HepG2 (cell line): Measurements from ENCODE around the gene NOTUM. TPM values are rescaled to one million over a fixed set of nuclear protein-coding genes. Genes with fewer than 3 reads are reported as not detected.

ENCODE experiments used
- FOXA1 ChIP-seq, 2 experiments: fragments of 450-650 bp in 1 of 2; sonication (generic) in 1 of 2; formaldehyde crosslinking in 1 of 2; IDR thresholded peaks; 2 replicates each; pipeline versions ENCODE4 v1.4.0 to v1.6.1; 2016 to 2020; ENCODE audit warnings: missing genetic modification reagents in 1 of 2
- GPN1 ChIP-seq: sonication (generic); formaldehyde crosslinking; IDR thresholded peaks from 2 replicates; pipeline ENCODE4 v1.5.1; 2020; ENCODE audit warnings: missing genetic modification reagents, borderline replicate concordance
- HNRNPK ChIP-seq: fragments of 200-400 bp; formaldehyde crosslinking; IDR thresholded peaks from 2 replicates; pipeline ENCODE4 v1.6.1; 2018; ENCODE audit warnings: low read length, low read depth, moderate library complexity, mild to moderate bottlenecking; ENCODE audit not compliant: poor library complexity, severe bottlenecking
- HOXD1 ChIP-seq: sonication (generic); formaldehyde crosslinking; IDR thresholded peaks from 2 replicates; pipeline ENCODE4 v1.5.0; 2020; ENCODE audit warnings: missing genetic modification reagents
- LBX2 ChIP-seq: sonication (generic); formaldehyde crosslinking; IDR thresholded peaks from 2 replicates; pipeline ENCODE4 v1.5.0; 2020; ENCODE audit warnings: missing genetic modification reagents, mild to moderate bottlenecking, borderline replicate concordance
- MEF2D ChIP-seq: sonication (generic); formaldehyde crosslinking; IDR thresholded peaks from 2 replicates; pipeline ENCODE4 v1.5.1; 2020; ENCODE audit warnings: mild to moderate bottlenecking, missing genetic modification reagents
- NFATC3 ChIP-seq: sonication (generic); formaldehyde crosslinking; IDR thresholded peaks from 2 replicates; pipeline ENCODE4 v1.5.1; 2020; ENCODE audit warnings: mild to moderate bottlenecking, missing genetic modification reagents
- NR2F1 ChIP-seq, 2 experiments: fragments of 450-650 bp in 1 of 2; formaldehyde crosslinking in 1 of 2; IDR thresholded peaks; 2 replicates each; pipeline versions ENCODE4 v1.5.0 to v1.6.1; 2016 to 2020; ENCODE audit warnings: mild to moderate bottlenecking in 1 of 2, missing compliant biosample characterization in 1 of 2, missing genetic modification reagents in 1 of 2, moderate library complexity in 1 of 2
- POGZ ChIP-seq: sonication (generic); formaldehyde crosslinking; IDR thresholded peaks from 2 replicates; pipeline ENCODE4 v1.4.0; 2020; ENCODE audit warnings: mild to moderate bottlenecking, missing genetic modification reagents
- SIN3A ChIP-seq: IDR thresholded peaks from 2 replicates; pipeline ENCODE4 v1.6.1; 2011; ENCODE audit warnings: low read depth, mild to moderate bottlenecking, control low read depth, low read length, borderline replicate concordance
- SRSF1 ChIP-seq: fragments of 200-400 bp; formaldehyde crosslinking; optimal IDR thresholded peaks from 2 replicates; pipeline ENCODE3; 2017; ENCODE audit warnings: mild to moderate bottlenecking, low read depth, low read length, moderate library complexity
- ZBTB10 ChIP-seq: sonication (generic); formaldehyde crosslinking; IDR thresholded peaks from 2 replicates; pipeline ENCODE4 v1.4.0; 2020; ENCODE audit warnings: missing genetic modification reagents, borderline replicate concordance
- ZNF142 ChIP-seq: sonication (generic); formaldehyde crosslinking; IDR thresholded peaks from 2 replicates; pipeline ENCODE4 v1.4.0; 2020; ENCODE audit warnings: missing genetic modification reagents
- ZNF224 ChIP-seq: sonication (generic); formaldehyde crosslinking; IDR thresholded peaks from 2 replicates; pipeline ENCODE4 v1.5.0; 2020; ENCODE audit warnings: mild to moderate bottlenecking, missing genetic modification reagents
- ZNF260 ChIP-seq: sonication (generic); formaldehyde crosslinking; IDR thresholded peaks from 2 replicates; pipeline ENCODE4 v1.4.0; 2020; ENCODE audit warnings: missing genetic modification reagents, low read depth, mild to moderate bottlenecking, borderline replicate concordance
- ZNF446 ChIP-seq: sonication (generic); formaldehyde crosslinking; IDR thresholded peaks from 2 replicates; pipeline ENCODE4 v1.5.0; 2020; ENCODE audit warnings: mild to moderate bottlenecking, missing genetic modification reagents
- ZNF451 ChIP-seq: sonication (generic); formaldehyde crosslinking; IDR thresholded peaks from 2 replicates; pipeline ENCODE4 v1.5.0; 2020; ENCODE audit warnings: mild to moderate bottlenecking, missing genetic modification reagents
- ZNF460 ChIP-seq: sonication (generic); formaldehyde crosslinking; IDR thresholded peaks from 2 replicates; pipeline ENCODE4 v1.5.1; 2020; ENCODE audit warnings: missing genetic modification reagents, mild to moderate bottlenecking, borderline replicate concordance
- ZNF496 ChIP-seq: sonication (generic); formaldehyde crosslinking; IDR thresholded peaks from 2 replicates; pipeline ENCODE4 v1.8.1; 2023; ENCODE audit warnings: mild to moderate bottlenecking, moderate library complexity, missing genetic modification reagents; ENCODE audit not compliant: insufficient replicate concordance
- polyA plus RNA-seq, 8 experiments: library from polyadenylated mRNA; depleted of rRNA in 3 of 8; stranded (reverse) in 7 of 8; unstranded in 1 of 8; fragments of >200 nt; fragmentation: Illumina TruSeq in 4 of 8; extraction: Trizol in 4 of 8; gene quantifications; 2 replicates each; pipeline versions ENCODE4 v1.2.1 to v1.2.3, GENCODE V29; 2011 to 2016; ENCODE audit warnings: low read depth in 4 of 8, missing spikeins in 1 of 8, mixed read lengths in 1 of 8; ENCODE audit not compliant: insufficient read depth in 1 of 8
- total RNA-seq, 5 experiments: library from RNA; depleted of rRNA; stranded (reverse); fragments of >200 nt; fragmentation: Illumina TruSeq; extraction: Trizol; gene quantifications; 2 replicates each; pipeline ENCODE4 v1.2.3, GENCODE V29; 2016; ENCODE audit warnings: low read depth in 1 of 5

The NOTUM gene
- total and polyA plus RNA-seq, 2 of the 13 experiments (the other 11 are each of a cell fraction or from before 2014, with no cell fraction given) = 150 to 160 TPM

DNA sequence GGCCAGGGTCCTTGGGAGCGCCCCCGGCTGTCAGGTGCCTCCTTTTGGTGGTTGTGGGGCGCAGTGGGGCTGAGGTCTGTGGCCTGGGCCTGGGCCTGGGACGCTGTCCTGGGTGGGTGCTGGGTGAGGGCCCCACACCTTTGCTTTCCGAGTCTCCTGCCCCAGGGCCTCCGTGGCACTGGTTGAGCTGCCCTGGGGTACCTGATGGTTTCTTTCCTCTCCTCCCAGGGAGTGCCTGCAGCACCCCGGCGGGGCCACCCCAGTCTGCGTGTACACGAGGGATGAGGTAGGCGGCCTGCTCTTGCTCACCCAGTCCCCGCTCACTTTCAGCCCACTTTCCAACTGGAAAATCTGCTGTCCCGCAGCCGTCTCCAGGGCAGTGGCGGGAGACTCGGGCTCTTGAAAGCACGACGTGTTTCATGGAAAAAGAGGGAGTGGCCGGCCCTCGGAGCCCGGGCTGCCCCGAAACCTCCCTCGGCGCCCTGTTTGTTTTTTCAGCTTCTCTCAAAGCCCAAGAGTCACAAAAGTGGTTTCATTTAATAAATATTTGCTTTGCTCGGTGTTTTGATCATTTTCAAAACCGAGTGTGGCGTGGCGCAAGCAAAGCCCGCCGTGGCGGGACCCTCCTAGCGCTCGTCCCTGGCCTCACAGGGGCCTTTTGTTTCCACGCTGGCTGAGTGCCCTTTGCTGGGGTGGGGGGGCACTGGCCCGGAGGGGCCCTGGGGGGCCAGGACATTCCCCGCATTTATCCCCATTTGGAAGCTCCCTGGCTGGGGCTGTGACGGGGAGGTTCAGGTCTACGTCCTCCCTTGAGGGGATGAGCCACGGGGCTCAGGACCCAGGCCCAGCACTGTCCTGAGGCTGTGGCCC is 33.8 kb upstream of the NOTUM start (continued):
- peak; percentile 65; the same call in 1 of the 2 replicates for TF ChIP-seq ZBTB10 (CRISPR knock-in tag)
- TF ChIP-seq GPN1 = no peak
- TF ChIP-seq ZNF460 = peak; percentile 44; the same call in 1 of the 2 replicates
- no peak for TF ChIP-seq ZNF224 (CRISPR knock-in tag)
- no peak for TF ChIP-seq HNRNPK
- TF ChIP-seq NFATC3 = no peak
- peak; percentile 24 to 37; a peak in 1 of 4 replicates for TF ChIP-seq NR2F1 (CRISPR knock-in tag; IDR thresholded peaks at IDR 0.05)
- TF ChIP-seq LBX2 (CRISPR knock-in tag) = no peak; the same call in 1 of the 2 replicates
- TF ChIP-seq HOXD1 = peak; percentile 9; the same call in 1 of the 2 replicates
- TF ChIP-seq SRSF1 = peak; percentile 100
- no peak for TF ChIP-seq POGZ (CRISPR knock-in tag)
- no peak for TF ChIP-seq ZNF451 (CRISPR knock-in tag)
- no peak for TF ChIP-seq ZNF260 (CRISPR knock-in tag)
- TF ChIP-seq MEF2D (CRISPR knock-in tag) = no peak
- no peak for TF ChIP-seq ZNF446 (CRISPR knock-in tag)
- TF ChIP-seq SIN3A = 0 out of 2 replicates have a peak, but pooled peaks have one; percentile 27
- no peak for TF ChIP-seq ZNF142 (CRISPR knock-in tag)
- TF ChIP-seq FOXA1 (IDR thresholded peaks at IDR 0.05) = no peak
- peak; percentile 57 for TF ChIP-seq FOXA1 (CRISPR knock-in tag; IDR thresholded peaks at IDR 0.05)
- TF ChIP-seq ZNF496 (CRISPR knock-in tag) = no peak
